NK-92 (cell line): ENCODE results near the gene KRTAP9-3.
"Not testable (repeated sequence)": the region's sequence is repeated elsewhere in the genome, so short reads cannot be mapped to it uniquely, and the experiment has no call there.

Source experiments
- DNase-seq: peaks from one replicate; lab custom pipeline; 2025; ENCODE audit not compliant: unreplicated experiment; lab: John Stamatoyannopoulos, UW

Gene KRTAP9-3, protein sequence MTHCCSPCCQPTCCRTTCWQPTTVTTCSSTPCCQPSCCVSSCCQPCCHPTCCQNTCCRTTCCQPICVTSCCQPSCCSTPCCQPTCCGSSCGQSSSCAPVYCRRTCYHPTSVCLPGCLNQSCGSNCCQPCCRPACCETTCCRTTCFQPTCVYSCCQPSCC

GRCh38 chr17:41232399-41233105 is at the start of gene KRTAP9-3:
KRTAP9-3 (plus strand) TSS chr17:41232449; CDS start chr17:41232502, 53 bp downstream.
- DNase-seq = not testable (repeated sequence)

DNA sequence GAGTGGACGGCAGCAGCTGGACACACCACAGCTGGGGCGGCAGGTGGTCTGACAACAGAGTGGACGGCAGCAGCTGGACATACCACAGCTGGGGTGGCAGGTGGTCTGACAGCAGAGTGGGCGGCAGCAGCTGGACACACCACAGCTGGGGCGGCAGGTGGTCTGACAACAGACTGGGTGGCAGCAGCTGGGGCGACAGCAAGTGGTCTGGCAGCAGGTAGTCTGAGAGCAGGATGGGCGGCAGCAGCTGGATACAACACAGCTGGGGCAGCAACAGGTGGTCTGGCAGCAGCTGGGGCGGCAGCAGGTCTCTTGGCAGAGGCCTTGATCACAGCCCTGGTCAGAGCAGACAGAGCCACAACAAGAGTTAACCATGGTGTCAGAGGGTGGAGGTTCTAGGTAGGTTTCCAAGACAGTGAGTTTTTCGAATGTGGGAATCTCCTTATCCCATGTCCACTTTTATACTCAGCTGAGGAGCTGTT is 47.7 kb upstream of the KRTAP9-3 start, which contains the start of gene KRTAP4-1:
Gene KRTAP4-1, minus strand, starts transcription at position 432 of the 482 bp plus-strand sequence. Its CDS starts 57 bp downstream, at position 375.
- no peak for DNase-seq

- DNase-seq = no peak
Observed at GRCh38 chr17:41185001-41185400, 47.2 kb upstream of the KRTAP9-3 start.

GRCh38 chr17:41186872-41187271 is 45.4 kb upstream of the KRTAP9-3 start:
- DNase-seq = no peak

DNA sequence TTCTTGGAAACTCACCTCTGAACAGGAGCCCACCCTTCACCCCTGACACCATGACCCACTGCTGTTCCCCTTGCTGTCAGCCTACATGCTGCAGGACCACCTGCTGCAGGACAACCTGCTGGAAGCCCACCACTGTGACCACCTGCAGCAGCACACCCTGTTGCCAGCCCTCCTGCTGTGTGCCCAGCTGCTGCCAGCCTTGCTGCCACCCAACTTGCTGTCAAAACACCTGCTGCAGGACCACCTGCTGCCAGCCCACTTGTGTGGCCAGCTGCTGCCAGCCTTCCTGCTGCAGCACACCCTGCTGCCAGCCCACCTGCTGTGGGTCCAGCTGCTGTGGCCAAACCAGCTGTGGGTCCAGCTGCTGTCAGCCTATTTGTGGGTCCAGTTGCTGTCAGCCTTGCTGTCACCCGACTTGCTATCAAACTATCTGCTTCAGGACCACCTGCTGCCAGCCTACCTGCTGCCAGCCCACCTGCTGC is 42.4 kb upstream of the KRTAP9-3 start, which contains the start of gene KRTAP9-1:
Gene KRTAP9-1, plus strand, starts transcription at position 51 of the 482 bp plus-strand sequence. Its CDS starts 0 bp downstream, at position 51.
- not testable (repeated sequence) for DNase-seq

DNA sequence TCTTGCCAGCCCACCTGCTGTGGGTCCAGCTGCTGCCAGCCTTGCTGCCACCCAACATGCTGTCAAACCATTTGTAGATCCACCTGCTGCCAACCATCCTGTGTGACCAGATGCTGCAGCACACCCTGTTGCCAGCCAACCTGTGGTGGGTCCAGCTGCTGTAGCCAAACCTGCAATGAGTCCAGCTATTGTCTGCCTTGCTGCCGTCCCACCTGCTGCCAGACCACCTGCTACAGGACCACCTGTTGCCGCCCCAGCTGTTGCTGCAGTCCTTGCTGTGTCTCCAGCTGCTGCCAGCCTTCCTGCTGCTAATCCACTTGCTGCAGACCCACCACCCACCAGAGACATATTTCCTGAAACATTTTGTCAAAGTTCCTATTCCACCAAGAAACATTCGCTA is 41.9 kb upstream of the KRTAP9-3 start:
- DNase-seq = no peak

DNA sequence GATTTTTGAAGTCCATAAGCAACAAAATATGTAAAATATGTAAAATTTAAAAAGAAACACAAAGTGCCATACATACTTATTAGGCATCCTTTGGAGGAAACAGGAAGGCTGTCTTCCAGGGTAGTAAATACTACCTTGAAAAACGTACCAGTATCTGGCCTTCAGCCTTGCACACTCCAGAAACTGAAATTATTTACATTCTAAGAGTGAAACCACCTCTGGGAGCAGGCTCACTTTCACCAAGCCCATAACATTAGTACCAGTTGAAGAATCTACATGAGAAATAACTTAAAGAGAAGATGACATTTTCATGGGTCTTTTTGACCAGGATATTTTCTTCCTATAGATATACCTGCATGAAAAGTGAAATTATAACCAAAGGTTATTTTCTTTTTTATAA is 36.2 kb upstream of the KRTAP9-3 start:
- no peak for DNase-seq

- DNase-seq = no peak
Observed at GRCh38 chr17:41199421-41200078, 32.7 kb upstream of the KRTAP9-3 start.

- DNase-seq = no peak
Observed at GRCh38 chr17:41211845-41212466, 20.3 kb upstream of the KRTAP9-3 start.

GRCh38 chr17:41212524-41213169 is 19.6 kb upstream of the KRTAP9-3 start:
- DNase-seq = no peak

GRCh38 chr17:41215681-41216080 is 16.6 kb upstream of the KRTAP9-3 start:
- DNase-seq = no peak

GRCh38 chr17:41223821-41224220 is 8.4 kb upstream of the KRTAP9-3 start:
- no peak for DNase-seq

- DNase-seq = no peak
Observed at GRCh38 chr17:41226051-41226450, 6.2 kb upstream of the KRTAP9-3 start.

DNA sequence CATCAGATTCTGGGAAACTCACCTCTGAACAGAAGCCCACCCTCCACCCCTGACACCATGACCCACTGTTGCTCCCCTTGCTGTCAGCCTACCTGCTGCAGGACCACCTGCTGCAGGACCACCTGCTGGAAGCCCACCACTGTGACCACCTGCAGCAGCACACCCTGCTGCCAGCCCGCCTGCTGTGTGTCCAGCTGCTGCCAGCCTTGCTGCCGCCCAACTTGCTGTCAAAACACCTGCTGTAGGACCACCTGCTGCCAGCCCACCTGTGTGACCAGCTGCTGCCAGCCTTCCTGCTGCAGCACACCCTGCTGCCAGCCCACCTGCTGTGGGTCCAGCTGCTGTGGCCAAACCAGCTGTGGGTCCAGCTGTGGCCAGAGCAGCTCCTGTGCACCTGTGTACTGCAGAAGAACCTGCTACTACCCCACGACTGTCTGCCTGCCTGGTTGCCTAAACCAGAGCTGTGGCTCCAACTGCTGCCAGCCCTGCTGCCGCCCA is 5.6 kb upstream of the KRTAP9-3 start, which contains the start of gene KRTAP9-2:
Gene KRTAP9-2, plus strand, starts transcription at position 51 of the 498 bp plus-strand sequence. Its CDS starts 7 bp downstream, at position 58.
- not testable (repeated sequence) for DNase-seq

GRCh38 chr17:41230094-41230493 is 2.2 kb upstream of the KRTAP9-3 start:
- DNase-seq = no peak

- DNase-seq = no peak
Observed at GRCh38 chr17:41231731-41232130, 518 bp upstream of the KRTAP9-3 start.

DNA sequence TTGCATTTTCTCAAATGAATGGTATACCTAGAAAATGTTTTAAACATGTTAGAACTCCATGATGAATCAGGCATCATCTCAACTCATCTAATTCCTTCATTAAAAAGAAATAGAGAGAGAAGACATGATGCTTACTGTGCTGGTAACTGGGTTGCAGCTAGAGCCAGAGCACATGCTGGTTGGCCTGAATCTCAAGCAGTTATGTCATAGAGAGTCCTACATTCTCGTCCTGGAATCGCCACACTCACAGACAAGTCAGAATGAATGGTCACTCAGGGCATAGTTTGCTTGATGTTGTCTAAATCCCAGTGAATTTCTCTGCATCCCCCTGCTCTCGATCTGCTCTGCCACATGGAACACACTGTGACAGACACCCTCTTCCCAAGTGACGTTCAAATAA is 4.9 kb downstream of the KRTAP9-3 start:
- DNase-seq = not testable (repeated sequence)

DNA sequence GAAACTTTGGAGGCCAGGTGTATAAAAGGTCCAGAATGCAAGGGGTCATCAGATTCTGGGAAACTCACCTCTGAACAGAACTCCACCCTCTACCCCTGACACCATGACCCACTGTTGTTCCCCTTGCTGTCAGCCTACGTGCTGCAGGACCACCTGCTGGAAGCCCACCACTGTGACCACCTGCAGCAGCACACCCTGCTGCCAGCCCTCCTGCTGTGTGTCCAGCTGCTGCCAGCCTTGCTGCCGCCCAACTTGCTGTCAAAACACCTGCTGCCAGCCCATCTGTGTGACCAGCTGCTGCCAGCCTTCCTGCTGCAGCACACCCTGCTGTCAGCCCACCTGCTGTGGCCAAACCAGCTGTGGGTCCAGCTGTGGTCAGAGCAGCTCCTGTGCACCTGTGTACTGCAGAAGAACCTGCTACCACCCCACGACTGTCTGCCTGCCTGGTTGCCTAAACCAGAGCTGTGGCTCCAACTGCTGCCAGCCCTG is 5.7 kb downstream of the KRTAP9-3 start, which contains the start of gene KRTAP9-8:
Gene KRTAP9-8, plus strand, starts transcription at position 51 of the 489 bp plus-strand sequence. Its CDS starts 53 bp downstream, at position 104.
- not testable (repeated sequence) for DNase-seq

GRCh38 chr17:41246995-41247787 is 14.9 kb downstream of the KRTAP9-3 start:
- DNase-seq = not testable (repeated sequence)
